HepG2 (cell line): ENCODE results near the gene ORC3. TPM values are rescaled to one million over a fixed set of nuclear protein-coding genes. Genes with fewer than 3 reads are reported as not detected.
A peak's percentile ranks its signal among the peaks of the same experiment; 100 is the strongest.

Experiments used
- ARID3A ChIP-seq: IDR thresholded peaks from 2 replicates; pipeline ENCODE4 v1.6.1; 2012; ENCODE audit warnings: low read depth, low read length, improper control_type of control experiment
- CTCF ChIP-seq: sonication (generic); formaldehyde crosslinking; IDR thresholded peaks from 2 replicates; pipeline ENCODE4 v1.5.0; 2020; ENCODE audit warnings: mild to moderate bottlenecking, missing genetic modification reagents, moderate library complexity
- FOXA1 ChIP-seq, 2 experiments: fragments of 450-650 bp in 1 of 2; sonication (generic) in 1 of 2; formaldehyde crosslinking in 1 of 2; IDR thresholded peaks; 2 replicates each; pipeline versions ENCODE4 v1.4.0 to v1.6.1; 2016 to 2020; ENCODE audit warnings: missing genetic modification reagents in 1 of 2
- HNRNPLL ChIP-seq: fragments of 200-400 bp; formaldehyde crosslinking; IDR thresholded peaks from 2 replicates; pipeline ENCODE4 v1.6.1; 2017; ENCODE audit warnings: mild to moderate bottlenecking, low read depth, low read length; ENCODE audit not compliant: poor library complexity, severe bottlenecking
- HNRNPUL1 ChIP-seq: fragments of 200-400 bp; formaldehyde crosslinking; IDR thresholded peaks from 2 replicates; pipeline ENCODE4 v1.6.1; 2017; ENCODE audit warnings: low read depth, mild to moderate bottlenecking, low read length, moderate library complexity
- ISL2 ChIP-seq: sonication (generic); formaldehyde crosslinking; IDR thresholded peaks from 2 replicates; pipeline ENCODE4 v1.5.0; 2020; ENCODE audit warnings: missing genetic modification reagents
- NR2F6 ChIP-seq, 2 experiments: IDR thresholded peaks; 2 replicates each; pipeline ENCODE4 v1.6.1; 2016; ENCODE audit warnings: antibody characterized with exemption in 1 of 2, mild to moderate bottlenecking in 1 of 2
- SCMH1 ChIP-seq: sonication (generic); formaldehyde crosslinking; IDR thresholded peaks from 2 replicates; pipeline ENCODE4 v1.9.0; 2021; ENCODE audit warnings: missing genetic modification reagents, mild to moderate bottlenecking, borderline replicate concordance
- ZFP36L1 ChIP-seq: sonication (generic); formaldehyde crosslinking; IDR thresholded peaks from 2 replicates; pipeline ENCODE4 v1.8.0; 2022; ENCODE audit warnings: mild to moderate bottlenecking, missing genetic modification reagents, moderate library complexity
- ZKSCAN5 ChIP-seq: sonication (generic); formaldehyde crosslinking; IDR thresholded peaks from 2 replicates; pipeline ENCODE4 v1.5.1; 2020; ENCODE audit warnings: mild to moderate bottlenecking, missing genetic modification reagents
- ZNF180 ChIP-seq: sonication (generic); formaldehyde crosslinking; IDR thresholded peaks from 2 replicates; pipeline ENCODE4 v1.4.0; 2020; ENCODE audit warnings: low read depth, missing genetic modification reagents, borderline replicate concordance
- ZNF337 ChIP-seq: sonication (generic); formaldehyde crosslinking; IDR thresholded peaks from 2 replicates; pipeline ENCODE4 v1.5.1; 2020; ENCODE audit warnings: missing genetic modification reagents, low read depth, mild to moderate bottlenecking, borderline replicate concordance
- ZNF574 ChIP-seq: sonication (generic); formaldehyde crosslinking; IDR thresholded peaks from 2 replicates; pipeline ENCODE4 v1.4.0; 2020; ENCODE audit warnings: missing genetic modification reagents
- ZNF776 ChIP-seq: sonication (generic); formaldehyde crosslinking; IDR thresholded peaks from 2 replicates; pipeline ENCODE4 v1.4.0; 2020; ENCODE audit warnings: mild to moderate bottlenecking, missing genetic modification reagents
- polyA plus RNA-seq, 8 experiments: library from polyadenylated mRNA; depleted of rRNA in 3 of 8; stranded (reverse) in 7 of 8; unstranded in 1 of 8; fragments of >200 nt; fragmentation: Illumina TruSeq in 4 of 8; extraction: Trizol in 4 of 8; gene quantifications; 2 replicates each; pipeline versions ENCODE4 v1.2.1 to v1.2.3, GENCODE V29; 2011 to 2016; ENCODE audit warnings: low read depth in 4 of 8, missing spikeins in 1 of 8, mixed read lengths in 1 of 8; ENCODE audit not compliant: insufficient read depth in 1 of 8
- total RNA-seq, 5 experiments: library from RNA; depleted of rRNA; stranded (reverse); fragments of >200 nt; fragmentation: Illumina TruSeq; extraction: Trizol; gene quantifications; 2 replicates each; pipeline ENCODE4 v1.2.3, GENCODE V29; 2016; ENCODE audit warnings: low read depth in 1 of 5
- TF ChIP-seq, protein P1 (sequence below): fragments of 450-650 bp; IDR thresholded peaks from 2 replicates; pipeline ENCODE4 v1.6.1; 2016
- TF ChIP-seq, protein P2 (sequence below), 2 experiments: fragments of 450-650 bp in 1 of 2; sonication (generic) in 1 of 2; formaldehyde crosslinking; IDR thresholded peaks; 2 replicates each; pipeline versions ENCODE4 v1.5.0 to v1.8.0; 2020 to 2022; ENCODE audit warnings: mild to moderate bottlenecking in 1 of 2, missing genetic modification reagents in 1 of 2

Gene ORC3
- total and polyA plus RNA-seq, 2 of the 13 experiments (the other 11 are each of a cell fraction or from before 2014, with no cell fraction given) = 21.8 to 43.5 TPM

- peak; percentile 54; the same call in 1 of the 2 replicates for TF ChIP-seq ARID3A
- TF ChIP-seq, protein P1, sequence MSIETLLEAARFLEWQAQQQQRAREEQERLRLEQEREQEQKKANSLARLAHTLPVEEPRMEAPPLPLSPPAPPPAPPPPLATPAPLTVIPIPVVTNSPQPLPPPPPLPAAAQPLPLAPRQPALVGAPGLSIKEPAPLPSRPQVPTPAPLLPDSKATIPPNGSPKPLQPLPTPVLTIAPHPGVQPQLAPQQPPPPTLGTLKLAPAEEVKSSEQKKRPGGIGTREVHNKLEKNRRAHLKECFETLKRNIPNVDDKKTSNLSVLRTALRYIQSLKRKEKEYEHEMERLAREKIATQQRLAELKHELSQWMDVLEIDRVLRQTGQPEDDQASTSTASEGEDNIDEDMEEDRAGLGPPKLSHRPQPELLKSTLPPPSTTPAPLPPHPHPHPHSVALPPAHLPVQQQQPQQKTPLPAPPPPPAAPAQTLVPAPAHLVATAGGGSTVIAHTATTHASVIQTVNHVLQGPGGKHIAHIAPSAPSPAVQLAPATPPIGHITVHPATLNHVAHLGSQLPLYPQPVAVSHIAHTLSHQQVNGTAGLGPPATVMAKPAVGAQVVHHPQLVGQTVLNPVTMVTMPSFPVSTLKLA = no peak
- TF ChIP-seq ISL2 = no peak
- no peak for TF ChIP-seq SCMH1 (CRISPR knock-in tag)
- TF ChIP-seq ZNF337 (CRISPR knock-in tag) = no peak
- no peak for TF ChIP-seq HNRNPUL1
- no peak for TF ChIP-seq ZNF574
- no peak for TF ChIP-seq ZNF180 (CRISPR knock-in tag)
- TF ChIP-seq HNRNPLL = no peak
- no peak for TF ChIP-seq ZKSCAN5 (CRISPR knock-in tag)
- TF ChIP-seq, protein P2, sequence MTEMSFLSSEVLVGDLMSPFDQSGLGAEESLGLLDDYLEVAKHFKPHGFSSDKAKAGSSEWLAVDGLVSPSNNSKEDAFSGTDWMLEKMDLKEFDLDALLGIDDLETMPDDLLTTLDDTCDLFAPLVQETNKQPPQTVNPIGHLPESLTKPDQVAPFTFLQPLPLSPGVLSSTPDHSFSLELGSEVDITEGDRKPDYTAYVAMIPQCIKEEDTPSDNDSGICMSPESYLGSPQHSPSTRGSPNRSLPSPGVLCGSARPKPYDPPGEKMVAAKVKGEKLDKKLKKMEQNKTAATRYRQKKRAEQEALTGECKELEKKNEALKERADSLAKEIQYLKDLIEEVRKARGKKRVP (CRISPR knock-in tag; IDR thresholded peaks at IDR 0.05) = no peak
- no peak for TF ChIP-seq ZFP36L1 (CRISPR knock-in tag)
- no peak for TF ChIP-seq FOXA1 (IDR thresholded peaks at IDR 0.05)
- TF ChIP-seq FOXA1 (CRISPR knock-in tag; IDR thresholded peaks at IDR 0.05) = 0 out of 2 replicates have a peak, but pooled peaks have one; percentile 6
- no peak for TF ChIP-seq ZNF776
- no peak for TF ChIP-seq NR2F6 (IDR thresholded peaks at IDR 0.05)
- TF ChIP-seq NR2F6 (CRISPR knock-in tag; IDR thresholded peaks at IDR 0.05) = no peak
- TF ChIP-seq CTCF (CRISPR knock-in tag) = peak; percentile 32
These were observed 110.7 kb downstream of the ORC3 start (continued) for GRCh38 chr6:87700397-87701343.
